IMR-90 (cell line): ENCODE results near the gene ETNK1. TPM values are rescaled to one million over a fixed set of nuclear protein-coding genes. Genes with fewer than 3 reads are reported as not detected.

Source experiments
- ATAC-seq: fragments of 200-7000 bp; cut with Tn5 transposase; 2 replicates; pipeline ENCODE4 v1.9.1; 2020; ENCODE audit warnings: low read depth, mild to moderate bottlenecking, moderate library complexity
- BruUV-seq: library from RNA; stranded (reverse); fragments of 400-500 nt; replicated peaks from 2 replicates; lab custom pipeline; 2021; lab: Mats Ljungman, UMichigan
- CTCF ChIA-PET: fragments of 300-600 bp; formaldehyde crosslinking; extraction: SDS; loops from one replicate; lab custom pipeline; 2021; ENCODE audit warnings: antibody characterized with exemption; lab: Yijun Ruan, JAX
- POLR2A ChIA-PET: fragments of 300-600 bp; sonication (Branson Sonifier 250); formaldehyde crosslinking; loops from one replicate; lab custom pipeline; 2022; ENCODE audit warnings: antibody characterized with exemption; ENCODE audit not compliant: unreplicated experiment; lab: Charles Lee
- DNase-seq: peaks from one replicate; pipeline ENCODE4 v3.0.0; 2013
- H2AFZ ChIP-seq: replicated peaks from 2 replicates; pipeline ENCODE3; 2013; ENCODE audit warnings: low read length, mild to moderate bottlenecking; ENCODE audit not compliant: poor library complexity
- H2AK5ac ChIP-seq: 2 replicates; pipeline ENCODE4 v1.6.1; 2013; ENCODE audit warnings: low read depth, low read length, inconsistent platforms
- H2AK9ac ChIP-seq: replicated peaks from 2 replicates; pipeline ENCODE3; 2013; ENCODE audit warnings: mild to moderate bottlenecking, low read depth, low read length, moderate library complexity; ENCODE audit not compliant: poor library complexity
- H2BK120ac ChIP-seq: 2 replicates; pipeline ENCODE4 v1.6.1; 2013; ENCODE audit warnings: low read depth, low read length, inconsistent platforms
- H2BK15ac ChIP-seq: 3 replicates; pipeline ENCODE4 v1.6.1; 2013; ENCODE audit warnings: low read depth, low read length, inconsistent platforms
- H2BK20ac ChIP-seq: 2 replicates; pipeline ENCODE4 v1.6.1; 2013; ENCODE audit warnings: low read depth, mild to moderate bottlenecking, inconsistent platforms, low read length, moderate library complexity
- H2BK5ac ChIP-seq: 2 replicates; pipeline ENCODE4 v1.6.1; 2013; ENCODE audit warnings: mild to moderate bottlenecking, low read depth, low read length, inconsistent platforms; ENCODE audit not compliant: poor library complexity, severe bottlenecking
- H3K14ac ChIP-seq: replicated peaks from 2 replicates; pipeline ENCODE4 v1.6.1; 2013; ENCODE audit warnings: low read depth, low read length, inconsistent platforms
- H3K18ac ChIP-seq: 2 replicates; pipeline ENCODE4 v1.6.1; 2013; ENCODE audit warnings: low read depth, low read length, control low read depth
- H3K23ac ChIP-seq: 2 replicates; pipeline ENCODE4 v1.6.1; 2013; ENCODE audit warnings: low read depth, low read length, inconsistent platforms
- H3K27ac ChIP-seq: 2 replicates; pipeline ENCODE4 v1.5.1; 2013; ENCODE audit warnings: mild to moderate bottlenecking, control low read depth, low read length; ENCODE audit not compliant: insufficient read depth
- H3K27me3 ChIP-seq: 2 replicates; pipeline ENCODE4 v1.6.1; 2013; ENCODE audit warnings: low read length; ENCODE audit not compliant: control insufficient read depth, insufficient read depth
- H3K36me3 ChIP-seq: 2 replicates; pipeline ENCODE4 v1.6.1; 2013; ENCODE audit warnings: low read length, mixed read lengths; ENCODE audit not compliant: control insufficient read depth, insufficient read depth
- H3K4ac ChIP-seq: 2 replicates; pipeline ENCODE4 v1.6.1; 2013; ENCODE audit warnings: low read depth, low read length, inconsistent platforms
- H3K4me1 ChIP-seq: 2 replicates; pipeline ENCODE4 v1.6.1; 2013; ENCODE audit warnings: low read length, mixed read lengths; ENCODE audit not compliant: control insufficient read depth, insufficient read depth
- H3K4me2 ChIP-seq: 2 replicates; pipeline ENCODE4 v1.6.1; 2013; ENCODE audit warnings: low read depth, mild to moderate bottlenecking, control low read depth, low read length, moderate library complexity
- H3K4me3 ChIP-seq: 2 replicates; pipeline ENCODE4 v1.5.1; 2013; ENCODE audit warnings: low read depth, mild to moderate bottlenecking, control low read depth, low read length, moderate library complexity; ENCODE audit not compliant: insufficient read depth
- H3K56ac ChIP-seq: 2 replicates; pipeline ENCODE4 v1.6.1; 2013; ENCODE audit warnings: low read length, inconsistent platforms; ENCODE audit not compliant: insufficient read depth; ENCODE audit errors: extremely low read depth
- H3K79me1 ChIP-seq, 2 experiments: 2 replicates each; pipeline ENCODE4 v1.6.1; 2013; ENCODE audit warnings: low read length in 2 of 2, inconsistent platforms in 1 of 2, low read depth in 1 of 2
- H3K9ac ChIP-seq: 2 replicates; pipeline ENCODE4 v1.6.1; 2013; ENCODE audit warnings: low read depth, low read length, control low read depth
- H3K9me1 ChIP-seq: 2 replicates; pipeline ENCODE4 v1.6.1; 2013; ENCODE audit warnings: low read length, inconsistent platforms; ENCODE audit not compliant: insufficient read depth
- H3K9me3 ChIP-seq: 2 replicates; pipeline ENCODE4 v1.6.1; 2013; ENCODE audit warnings: low read length; ENCODE audit not compliant: control insufficient read depth, insufficient read depth
- H4K20me1 ChIP-seq: 2 replicates; pipeline ENCODE4 v1.6.1; 2013; ENCODE audit warnings: low read length, inconsistent platforms; ENCODE audit not compliant: insufficient read depth
- H4K5ac ChIP-seq: 2 replicates; pipeline ENCODE4 v1.6.1; 2013; ENCODE audit warnings: mild to moderate bottlenecking, low read depth, low read length, control low read depth
- H4K8ac ChIP-seq, 2 experiments: 2 replicates each; pipeline ENCODE4 v1.6.1; 2013; ENCODE audit warnings: low read depth in 2 of 2, low read length in 2 of 2, control low read depth in 1 of 2, inconsistent platforms in 1 of 2
- H4K91ac ChIP-seq: 2 replicates; pipeline ENCODE4 v1.6.1; 2013; ENCODE audit warnings: low read depth, low read length, inconsistent platforms; ENCODE audit not compliant: insufficient read depth
- CHD1 ChIP-seq: IDR thresholded peaks from 2 replicates; pipeline ENCODE4 v1.6.1; 2012; ENCODE audit warnings: low read depth, low read length, improper control_type of control experiment
- MAZ ChIP-seq: IDR thresholded peaks from 2 replicates; pipeline ENCODE4 v1.6.1; 2012; ENCODE audit warnings: low read depth, mild to moderate bottlenecking, low read length, improper control_type of control experiment, moderate library complexity, borderline replicate concordance
- RAD21 ChIP-seq: IDR thresholded peaks from 2 replicates; pipeline ENCODE4 v1.6.1; 2012; ENCODE audit warnings: low read length, improper control_type of control experiment
- RFX5 ChIP-seq: IDR thresholded peaks from 2 replicates; pipeline ENCODE4 v1.8.0; 2012; ENCODE audit warnings: low read depth, mild to moderate bottlenecking, low read length, moderate library complexity
- WGBS, 2 experiments: methylation state at CpG; one replicate each; pipeline versions ENCODE4 v1.1.5 to v1.1.7; 2013; ENCODE audit warnings: missing lambda C conversion rate in 2 of 2; ENCODE audit not compliant: insufficient read length in 1 of 2; ENCODE audit errors: extremely low coverage in 2 of 2; 5-methylcytosine and 5-hydroxymethylcytosine counted together
- dilution Hi-C: fragments of 300-500 bp; cut with HindIII; formaldehyde crosslinking; loops from one replicate; pipeline ENCODE4 v1.14.3; 2018; ENCODE audit warnings: low sequenced_read_pairs; ENCODE audit not compliant: unreplicated experiment
- in situ Hi-C: fragments of 300-500 bp; cut with MboI; formaldehyde crosslinking; loops from 3 replicates; pipeline ENCODE4 v1.14.3; 2019; ENCODE audit warnings: low sequenced_read_pairs, inconsistent platforms, mixed read lengths
- intact Hi-C: fragments of 100-400 bp; cut with micrococcal nuclease; formaldehyde crosslinking; loops from 2 replicates; pipeline ENCODE4 v1.10.0; 2022
- polyA plus RNA-seq, 3 experiments: library from polyadenylated mRNA; depleted of rRNA; stranded (reverse); fragments of >200 nt; gene quantifications; 2 replicates each; pipeline ENCODE4 v1.2.3, GENCODE V29; 2012; ENCODE audit warnings: low replicate concordance in 1 of 3
- total RNA-seq: library from RNA; depleted of rRNA; stranded (reverse); fragments of >200 nt; gene quantifications from 2 replicates; pipeline ENCODE4 v1.2.3, GENCODE V29; 2012
- TF ChIP-seq, protein P1 (sequence below): fragments of 150-350 bp; IDR thresholded peaks from 2 replicates; pipeline ENCODE4 v1.6.1; 2016; ENCODE audit warnings: low read depth, mild to moderate bottlenecking, low read length, moderate library complexity, borderline replicate concordance
- TF ChIP-seq, protein P2 (sequence below): fragments of 150-350 bp; IDR thresholded peaks from 2 replicates; pipeline ENCODE4 v1.6.1; 2017; ENCODE audit warnings: mild to moderate bottlenecking, antibody characterized with exemption, low read length, low read depth

ETNK1 gene
- total and polyA plus RNA-seq, 2 of the 4 experiments (the other 2 are of a cell fraction) = 12.8 to 33.3 TPM

DNA sequence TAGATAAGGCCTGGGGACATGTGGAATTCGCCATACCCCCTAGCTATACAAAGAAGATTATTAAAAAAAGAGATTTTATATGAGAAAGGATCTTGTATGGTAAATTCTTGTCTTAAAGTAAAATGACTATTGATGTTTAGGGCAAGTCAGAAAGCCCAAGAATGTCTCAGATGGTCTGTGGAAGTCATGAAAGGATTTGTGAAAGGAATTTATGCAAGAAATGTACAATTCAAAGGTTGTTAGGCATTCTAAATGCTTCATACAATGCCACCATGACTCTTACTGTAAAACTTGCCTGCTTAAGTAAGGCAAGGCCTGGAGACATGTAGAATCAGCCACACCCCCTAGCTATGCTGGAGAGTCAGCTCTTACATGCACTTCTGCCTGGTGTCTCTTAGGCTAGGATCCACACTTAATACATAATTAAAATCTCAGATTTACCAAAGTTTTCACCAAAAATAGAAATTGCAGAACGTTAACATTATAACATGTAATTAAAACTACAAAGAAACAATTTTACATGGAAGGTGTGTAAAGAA lies 8.9 kb upstream of the ETNK1 start:
- Histone ChIP-seq H2BK5ac (no peak overlapping the region), H2AFZ (no peak overlapping the region), H4K8ac (no peak overlapping the region), H4K5ac (no peak overlapping the region), H2BK15ac (no peak overlapping the region), H3K56ac (no peak overlapping the region), H3K4me3 (no peak overlapping the region), H3K4me1 (no peaks in the 10 kb centered on the region), H3K9me3 (peaks cover 10% of the 10 kb centered on the region), H3K18ac (no peak overlapping the region), H4K20me1 (no peaks in the 10 kb centered on the region), H2BK120ac (no peak overlapping the region), H2AK5ac (no peak overlapping the region), H3K4me2 (no peak overlapping the region), H2BK20ac (no peak overlapping the region), H3K9me1 (no peaks in the 10 kb centered on the region), H3K79me1 (no peaks in the 10 kb centered on the region), H3K4ac (no peak overlapping the region), H3K27ac (no peak overlapping the region), H2AK9ac (no peak overlapping the region), H3K9ac (no peak overlapping the region), H3K36me3 (no peaks in the 10 kb centered on the region), H3K27me3 (no peaks in the 10 kb centered on the region; the same call in 1 of the 2 replicates), H3K14ac (no peak overlapping the region), H3K23ac (no peak overlapping the region), H4K91ac (no peak overlapping the region)
- no peak for ATAC-seq
- POLR2A ChIA-PET = no interaction called here
- CTCF ChIA-PET = no interaction called here
- no peak for DNase-seq
- BruUV-seq = no TSS peak
- WGBS, 2 experiments = no CpG with 5 or more reads among the region's 2 CpGs
- intact Hi-C loops (no loop called here), in situ Hi-C loops (no loop called here), dilution Hi-C loops (no loop called here)
- no peak for TF ChIP-seq RAD21
- TF ChIP-seq RFX5 = no peak
- TF ChIP-seq, protein P1, sequence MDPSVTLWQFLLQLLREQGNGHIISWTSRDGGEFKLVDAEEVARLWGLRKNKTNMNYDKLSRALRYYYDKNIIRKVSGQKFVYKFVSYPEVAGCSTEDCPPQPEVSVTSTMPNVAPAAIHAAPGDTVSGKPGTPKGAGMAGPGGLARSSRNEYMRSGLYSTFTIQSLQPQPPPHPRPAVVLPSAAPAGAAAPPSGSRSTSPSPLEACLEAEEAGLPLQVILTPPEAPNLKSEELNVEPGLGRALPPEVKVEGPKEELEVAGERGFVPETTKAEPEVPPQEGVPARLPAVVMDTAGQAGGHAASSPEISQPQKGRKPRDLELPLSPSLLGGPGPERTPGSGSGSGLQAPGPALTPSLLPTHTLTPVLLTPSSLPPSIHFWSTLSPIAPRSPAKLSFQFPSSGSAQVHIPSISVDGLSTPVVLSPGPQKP = no peak
- TF ChIP-seq CHD1 = no peak
- no peak for TF ChIP-seq MAZ
- TF ChIP-seq, protein P2, sequence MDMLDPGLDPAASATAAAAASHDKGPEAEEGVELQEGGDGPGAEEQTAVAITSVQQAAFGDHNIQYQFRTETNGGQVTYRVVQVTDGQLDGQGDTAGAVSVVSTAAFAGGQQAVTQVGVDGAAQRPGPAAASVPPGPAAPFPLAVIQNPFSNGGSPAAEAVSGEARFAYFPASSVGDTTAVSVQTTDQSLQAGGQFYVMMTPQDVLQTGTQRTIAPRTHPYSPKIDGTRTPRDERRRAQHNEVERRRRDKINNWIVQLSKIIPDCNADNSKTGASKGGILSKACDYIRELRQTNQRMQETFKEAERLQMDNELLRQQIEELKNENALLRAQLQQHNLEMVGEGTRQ = no peak
